SK-N-SH (cell line): ENCODE results near the gene DDX31. TPM values are rescaled to one million over a fixed set of nuclear protein-coding genes. Genes with fewer than 3 reads are reported as not detected.

Experiments used
- CTCF ChIA-PET: fragments of 300-600, 350-600 bp; formaldehyde crosslinking; extraction: SDS; loops from one replicate; lab custom pipeline; 2021; lab: Yijun Ruan, JAX
- POLR2A ChIA-PET: fragments of 350-600 bp; sonication (Branson Sonifier 250); formaldehyde crosslinking; extraction: SDS; loops from one replicate; lab custom pipeline; 2020; ENCODE audit warnings: antibody characterized with exemption, inconsistent platforms; lab: Yijun Ruan, JAX
- DNase-seq: peaks from one replicate; pipeline ENCODE4 v3.0.0; 2012
- H2AFZ ChIP-seq: fragments of 200-600 bp; sonication (generic); 2 replicates; pipeline ENCODE4 v1.8.1; 2016; ENCODE audit warnings: antibody characterized with exemption, mild to moderate bottlenecking, low read depth
- H3F3A ChIP-seq: fragments of 200-600 bp; sonication (generic); replicated peaks from 2 replicates; pipeline ENCODE3; 2016; ENCODE audit warnings: antibody characterized with exemption, mild to moderate bottlenecking; ENCODE audit not compliant: insufficient read depth
- H3K27ac ChIP-seq, 2 experiments: fragments of 200-500 bp in 1 of 2; fragments of 200-600 bp in 1 of 2; sonication (Bioruptor generic) in 1 of 2; sonication (generic), shearing (Covaris generic) in 1 of 2; 2 replicates each; pipeline versions ENCODE4 v1.5.1 to v1.6.1; 2014 to 2016; ENCODE audit warnings: low read depth in 2 of 2, inconsistent platforms in 1 of 2, low read length in 1 of 2, mild to moderate bottlenecking in 1 of 2, mixed read lengths in 1 of 2
- H3K27me3 ChIP-seq: fragments of 200-600 bp; sonication (generic), shearing (Covaris generic); 2 replicates; pipeline ENCODE4 v1.6.1; 2016; ENCODE audit warnings: mixed run types; ENCODE audit not compliant: insufficient read depth
- H3K36me3 ChIP-seq, 2 experiments: fragments of 200-500 bp in 1 of 2; fragments of 200-600 bp in 1 of 2; sonication (Bioruptor generic) in 1 of 2; sonication (generic) in 1 of 2; replicated peaks in 1 of 2; 2 replicates each; pipeline versions ENCODE3 to v1.5.1; 2014 to 2016; ENCODE audit warnings: low read length in 1 of 2, mild to moderate bottlenecking in 1 of 2; ENCODE audit not compliant: insufficient read depth in 2 of 2, control insufficient read depth in 1 of 2
- H3K4me1 ChIP-seq, 2 experiments: fragments of 200-500 bp in 1 of 2; fragments of 200-600 bp in 1 of 2; sonication (Bioruptor generic) in 1 of 2; sonication (generic), shearing (Covaris generic) in 1 of 2; 2 replicates each; pipeline versions ENCODE4 v1.5.1 to v1.6.1; 2014 to 2016; ENCODE audit warnings: low read depth in 1 of 2, low read length in 1 of 2, mixed run types in 1 of 2; ENCODE audit not compliant: insufficient read depth in 2 of 2, control insufficient read depth in 1 of 2
- H3K4me2 ChIP-seq: fragments of 200-600 bp; sonication (generic), shearing (Covaris generic); 2 replicates; pipeline ENCODE4 v1.6.1; 2017; ENCODE audit warnings: mixed run types
- H3K4me3 ChIP-seq, 2 experiments: fragments of 200-500 bp in 1 of 2; fragments of 200-600 bp in 1 of 2; sonication (Bioruptor generic) in 1 of 2; sonication (generic), shearing (Covaris generic) in 1 of 2; 2 replicates each; pipeline versions ENCODE4 v1.5.1 to v1.8.1; 2014 to 2016; ENCODE audit warnings: low read depth in 2 of 2, inconsistent platforms in 1 of 2, low read length in 1 of 2, mild to moderate bottlenecking in 1 of 2, mixed read lengths in 1 of 2, moderate library complexity in 1 of 2
- H3K79me2 ChIP-seq: fragments of 200-600 bp; sonication (generic); 2 replicates; pipeline ENCODE4 v1.8.1; 2017; ENCODE audit warnings: mild to moderate bottlenecking; ENCODE audit not compliant: insufficient read depth
- H3K9ac ChIP-seq: fragments of 200-600 bp; sonication (generic); 2 replicates; pipeline ENCODE4 v1.6.1; 2017; ENCODE audit warnings: mixed run types
- H3K9me2 ChIP-seq: fragments of 200-600 bp; sonication (generic); 2 replicates; pipeline ENCODE4 v1.6.1; 2017; ENCODE audit warnings: mixed run types
- H3K9me3 ChIP-seq: fragments of 200-600 bp; sonication (generic); 2 replicates; pipeline ENCODE4 v1.6.1; 2017; ENCODE audit warnings: mixed run types, mild to moderate bottlenecking, moderate library complexity
- H4K20me1 ChIP-seq: fragments of 200-600 bp; sonication (generic); 2 replicates; pipeline ENCODE4 v1.6.1; 2017; ENCODE audit warnings: mild to moderate bottlenecking, mixed run types; ENCODE audit not compliant: insufficient read depth
- CTCF ChIP-seq: fragments of 200-600 bp; sonication (generic); IDR thresholded peaks from 2 replicates; pipeline ENCODE4 v1.6.1; 2017; ENCODE audit warnings: antibody characterized with exemption, mild to moderate bottlenecking, moderate library complexity
- EZH2phosphoT487 ChIP-seq: fragments of 200-600 bp; sonication (generic); IDR thresholded peaks from 2 replicates; pipeline ENCODE4 v1.6.1; 2017; ENCODE audit warnings: low read depth, mixed run types, mild to moderate bottlenecking, antibody characterized with exemption, moderate library complexity, borderline replicate concordance
- FOXJ3 ChIP-seq: sonication (generic); formaldehyde crosslinking; IDR thresholded peaks from 2 replicates; pipeline ENCODE4 v1.5.1; 2020; ENCODE audit warnings: mild to moderate bottlenecking, missing genetic modification reagents
- GATA2 ChIP-seq: sonication (generic); formaldehyde crosslinking; IDR thresholded peaks from 2 replicates; pipeline ENCODE4 v1.5.0; 2020; ENCODE audit warnings: mild to moderate bottlenecking, missing genetic modification reagents
- POLR2AphosphoS5 ChIP-seq: IDR thresholded peaks from 2 replicates; pipeline ENCODE4 v1.6.1; 2012; ENCODE audit warnings: low read depth, low read length
- RAD21 ChIP-seq: IDR thresholded peaks from 2 replicates; pipeline ENCODE4 v1.6.1; 2012; ENCODE audit warnings: mild to moderate bottlenecking, low read length
- RFX5 ChIP-seq: IDR thresholded peaks from 2 replicates; pipeline ENCODE4 v1.6.1; 2012; ENCODE audit warnings: mild to moderate bottlenecking, improper control_type of control experiment, low read length
- TAF1 ChIP-seq: IDR thresholded peaks from 2 replicates; pipeline ENCODE4 v1.6.1; 2012; ENCODE audit warnings: low read depth, mild to moderate bottlenecking, low read length, moderate library complexity, borderline replicate concordance
- TCF12 ChIP-seq: IDR thresholded peaks from 2 replicates; pipeline ENCODE4 v1.4.0; 2012
- YY1 ChIP-seq: IDR thresholded peaks from 2 replicates; pipeline ENCODE4 v1.4.0; 2012; ENCODE audit warnings: low read depth, mild to moderate bottlenecking
- WGBS: methylation state at CpG from one replicate; pipeline ENCODE4 v1.1.6; 2017; ENCODE audit warnings: low lambda C conversion rate; 5-methylcytosine and 5-hydroxymethylcytosine counted together
- polyA plus RNA-seq, 3 experiments: library from polyadenylated mRNA; depleted of rRNA; stranded (reverse); fragments of >200 nt; gene quantifications; 2 replicates each; pipeline ENCODE4 v1.2.3, GENCODE V29; 2012
- TF ChIP-seq, protein P1 (sequence below): fragments of 150-350 bp; IDR thresholded peaks from 2 replicates; pipeline ENCODE4 v1.6.1; 2016; ENCODE audit warnings: mild to moderate bottlenecking, low read depth, low read length
- TF ChIP-seq, protein P2 (sequence below): IDR thresholded peaks from 2 replicates; pipeline ENCODE4 v1.4.0; 2012; ENCODE audit warnings: low read depth, borderline replicate concordance

DDX31 gene
- polyA plus RNA-seq, 1 of the 3 experiments (the other 2 are of a cell fraction): 13.9 TPM

DNA sequence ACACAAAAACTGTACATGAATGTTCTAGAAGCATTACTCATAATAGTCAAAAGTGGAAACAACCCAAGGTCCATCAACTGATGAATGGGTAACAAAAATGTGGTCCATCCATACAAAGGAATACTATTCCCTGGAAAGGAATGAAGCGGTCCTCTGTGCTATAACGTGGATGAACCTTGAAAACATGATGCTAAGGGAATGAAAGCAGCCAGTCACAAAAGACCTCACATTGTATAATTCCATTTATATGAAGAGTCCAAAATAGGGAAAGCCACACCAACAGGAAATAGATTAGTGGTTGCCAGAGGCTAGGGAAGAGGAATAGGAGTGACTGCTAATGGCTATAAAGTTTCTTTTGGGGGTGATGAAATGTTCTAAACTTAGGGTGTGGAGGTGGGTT, 110.1 kb downstream of the DDX31 start:
- ChIA-PET POLR2A (interaction anchor here (1.5 kb wide), 1 partner anchor 9 kb away, joined by 3 read pairs; no protein-coding TSS in a partner anchor), CTCF (interaction anchor here (1.0 to 3.4 kb wide), 6 partner anchors 13 to 147 kb away, joined by 3 to 25 read pairs (median 10); no protein-coding TSS in a partner anchor)
- Histone ChIP-seq H3F3A (no peaks in the 10 kb centered on the region), H3K9ac (no peak overlapping the region), H3K4me2 (no peak overlapping the region), H3K79me2 (no peaks in the 10 kb centered on the region), H2AFZ (no peak overlapping the region), H3K4me3 (no peak overlapping the region), H3K36me3 (no peaks in the 10 kb centered on the region), H4K20me1 (no peaks in the 10 kb centered on the region), H3K9me2 (no peaks in the 10 kb centered on the region), H3K4me1 (peaks cover 0 to 16% of the 10 kb centered on the region in 2 experiments; a peak in 1 of 4 replicates), H3K27me3 (no peaks in the 10 kb centered on the region; the same call in 1 of the 2 replicates), H3K27ac (no peak overlapping the region), H3K9me3 (no peaks in the 10 kb centered on the region)
- DNase-seq: no peak
- WGBS: 80% methylated on average over 2 of the region's 2 CpGs
- TF ChIP-seq TCF12: no peak
- TF ChIP-seq POLR2AphosphoS5: no peak
- no peak for TF ChIP-seq EZH2phosphoT487
- no peak for TF ChIP-seq GATA2 (CRISPR knock-in tag)
- no peak for TF ChIP-seq FOXJ3

- Histone ChIP-seq H2AFZ (no peak overlapping the region), H3K4me1 (peaks cover 0 to 17% of the 10 kb centered on the region in 2 experiments; a peak in 1 of 4 replicates), H3K4me3 (no peak overlapping the region), H3K9me3 (no peaks in the 10 kb centered on the region), H3K27ac (no peak overlapping the region), H3K36me3 (no peaks in the 10 kb centered on the region), H3K9ac (no peak overlapping the region), H3F3A (no peaks in the 10 kb centered on the region), H4K20me1 (no peaks in the 10 kb centered on the region), H3K79me2 (no peaks in the 10 kb centered on the region), H3K9me2 (no peaks in the 10 kb centered on the region), H3K27me3 (no peaks in the 10 kb centered on the region; the same call in 1 of the 2 replicates), H3K4me2 (no peak overlapping the region)
- CTCF ChIA-PET: interaction anchor here (0.6 to 2.7 kb wide), 3 partner anchors 10 to 148 kb away, joined by 3 to 11 read pairs (median 9); no protein-coding TSS in a partner anchor
- no peak for DNase-seq
- no peak for TF ChIP-seq CTCF
- TF ChIP-seq TAF1: no peak
- no peak for TF ChIP-seq YY1
- TF ChIP-seq, protein P1, sequence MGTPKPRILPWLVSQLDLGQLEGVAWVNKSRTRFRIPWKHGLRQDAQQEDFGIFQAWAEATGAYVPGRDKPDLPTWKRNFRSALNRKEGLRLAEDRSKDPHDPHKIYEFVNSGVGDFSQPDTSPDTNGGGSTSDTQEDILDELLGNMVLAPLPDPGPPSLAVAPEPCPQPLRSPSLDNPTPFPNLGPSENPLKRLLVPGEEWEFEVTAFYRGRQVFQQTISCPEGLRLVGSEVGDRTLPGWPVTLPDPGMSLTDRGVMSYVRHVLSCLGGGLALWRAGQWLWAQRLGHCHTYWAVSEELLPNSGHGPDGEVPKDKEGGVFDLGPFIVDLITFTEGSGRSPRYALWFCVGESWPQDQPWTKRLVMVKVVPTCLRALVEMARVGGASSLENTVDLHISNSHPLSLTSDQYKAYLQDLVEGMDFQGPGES: no peak
- no peak for TF ChIP-seq RAD21
- no peak for TF ChIP-seq POLR2AphosphoS5
- TF ChIP-seq, protein P2, sequence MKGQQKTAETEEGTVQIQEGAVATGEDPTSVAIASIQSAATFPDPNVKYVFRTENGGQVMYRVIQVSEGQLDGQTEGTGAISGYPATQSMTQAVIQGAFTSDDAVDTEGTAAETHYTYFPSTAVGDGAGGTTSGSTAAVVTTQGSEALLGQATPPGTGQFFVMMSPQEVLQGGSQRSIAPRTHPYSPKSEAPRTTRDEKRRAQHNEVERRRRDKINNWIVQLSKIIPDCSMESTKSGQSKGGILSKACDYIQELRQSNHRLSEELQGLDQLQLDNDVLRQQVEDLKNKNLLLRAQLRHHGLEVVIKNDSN: no peak
- no peak for TF ChIP-seq RFX5
- 70% methylated on average over 9 of the region's 15 CpGs for WGBS
- POLR2A ChIA-PET: no interaction called here
Measured at GRCh38 chr9:132557159-132557558, 112.6 kb downstream of the DDX31 start.
